Activated T-cell treated with anti-CD3 and anti-CD28 coated beads, Interleukin-2, amount 50 U/mL, for 4 hours (primary cell): Measurements from ENCODE around the gene DHX15. TPM values are rescaled to one million over a fixed set of nuclear protein-coding genes. Genes with fewer than 3 reads are reported as not detected.

Experiments used
- ATAC-seq, 2 donors: fragments of 200-7000 bp; cut with Tn5 transposase; one replicate each; pipeline ENCODE4 v1.10.0; 2021
- DNase-seq: peaks from one replicate; pipeline ENCODE4 v3.0.0-alpha.2; 2020
- H3K27me3 Mint-ChIP-seq: one replicate; pipeline ENCODE4 v1.8.0; 2021; ENCODE audit warnings: low read depth, mixed read lengths
- H3K36me3 Mint-ChIP-seq: one replicate; pipeline ENCODE4 v1.8.0; 2022; ENCODE audit warnings: mixed read lengths; ENCODE audit not compliant: insufficient read depth
- H3K4me1 Mint-ChIP-seq: one replicate; pipeline ENCODE4 v1.8.0; 2021; ENCODE audit warnings: low read depth, mixed read lengths
- H3K4me3 Mint-ChIP-seq: one replicate; pipeline ENCODE4 v1.8.0; 2021; ENCODE audit warnings: mild to moderate bottlenecking, moderate library complexity, mixed read lengths
- H3K9me3 Mint-ChIP-seq: one replicate; pipeline ENCODE4 v1.8.0; 2021; ENCODE audit warnings: mixed read lengths
- total RNA-seq, 3 donors: library from RNA; stranded (reverse); gene quantifications; one replicate each; pipeline ENCODE4 v1.2.1, GENCODE V29; 2021

DHX15 gene
- total RNA-seq, 3 donors from 2014 or later, result 235 to 268 (median 261) TPM

- Mint-ChIP-seq H3K4me1 (peaks cover 76% of the 10 kb centered on the region), H3K9me3 (no peaks in the 10 kb centered on the region), H3K36me3 (peaks cover 54% of the 10 kb centered on the region), H3K4me3 (peak overlapping the region; percentile 6), H3K27me3 (no peaks in the 10 kb centered on the region)
- no peak for ATAC-seq
- no peak for DNase-seq
Measured at GRCh38 chr4:24569662-24570061, 14.7 kb downstream of the DHX15 start.

DNA sequence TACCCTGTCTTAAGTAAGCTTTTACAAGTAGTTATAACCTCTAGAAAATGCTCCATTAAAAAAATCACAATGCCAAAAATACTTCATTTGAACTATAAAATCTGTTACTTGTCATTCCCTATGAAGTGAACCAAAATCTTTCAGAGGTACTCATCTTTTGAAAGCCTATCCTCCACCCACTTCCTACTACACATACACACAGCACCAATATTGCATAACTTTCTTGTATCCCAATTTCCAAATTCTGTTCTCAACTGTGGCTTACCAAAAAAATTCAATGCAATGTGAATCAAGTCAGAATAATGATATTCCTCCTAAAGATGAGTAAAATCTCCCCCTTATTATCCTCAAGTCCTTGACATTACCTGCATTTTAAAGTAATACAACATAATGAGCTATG is 15.9 kb downstream of the DHX15 start:
- ATAC-seq, result no peak
- no peak overlapping the region for H3K4me3 Mint-ChIP-seq
- DNase-seq, result no peak
- no peaks in the 10 kb centered on the region for H3K9me3 Mint-ChIP-seq
- H3K4me1 Mint-ChIP-seq, result peaks cover 78% of the 10 kb centered on the region
- H3K36me3 Mint-ChIP-seq, result peaks cover 51% of the 10 kb centered on the region
- no peaks in the 10 kb centered on the region for H3K27me3 Mint-ChIP-seq

DNA sequence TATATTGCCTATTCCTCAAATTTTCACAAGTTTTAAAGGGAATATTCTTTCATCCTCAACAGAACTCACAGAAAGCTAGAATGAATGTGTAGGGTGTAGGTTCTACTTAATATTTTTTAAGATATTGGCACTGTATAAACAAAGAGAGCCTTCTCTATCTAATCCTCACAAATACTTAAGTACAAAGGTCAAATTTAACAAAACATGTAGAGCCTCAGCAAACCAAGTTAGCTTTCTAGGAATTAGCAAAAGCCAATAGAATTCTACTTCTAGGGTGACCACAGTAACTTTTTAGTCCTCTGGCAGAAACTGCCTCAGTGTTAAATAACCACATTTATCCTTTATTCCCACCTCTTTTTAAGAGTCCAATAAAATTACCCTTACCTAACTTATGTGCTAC is 19.3 kb downstream of the DHX15 start:
- Mint-ChIP-seq H3K27me3 (no peaks in the 10 kb centered on the region), H3K4me3 (no peak overlapping the region), H3K9me3 (peaks cover 3% of the 10 kb centered on the region), H3K4me1 (peaks cover 66% of the 10 kb centered on the region), H3K36me3 (peaks cover 50% of the 10 kb centered on the region)
- DNase-seq (no peak), ATAC-seq (no peak)

DNA sequence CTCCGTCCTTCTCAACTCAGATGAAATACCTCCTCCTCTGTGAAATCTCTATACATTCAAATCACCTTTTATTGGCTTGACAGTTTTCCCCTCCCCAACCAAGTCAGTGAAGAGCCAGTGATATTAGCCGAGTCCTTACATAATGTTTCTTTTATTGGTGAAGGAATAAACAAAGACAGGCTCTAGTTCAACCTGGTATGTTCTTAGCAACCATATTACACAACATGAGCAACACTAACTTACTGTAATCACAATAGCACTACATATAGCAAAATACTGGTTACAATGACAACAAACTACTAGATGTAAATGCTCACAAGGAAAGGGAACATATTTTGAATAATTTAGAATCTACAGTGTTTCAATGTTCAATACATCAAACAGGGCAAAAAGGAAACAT is 19.9 kb downstream of the DHX15 start:
- Mint-ChIP-seq H3K27me3 (no peaks in the 10 kb centered on the region), H3K9me3 (peaks cover 3% of the 10 kb centered on the region), H3K36me3 (peaks cover 44% of the 10 kb centered on the region), H3K4me3 (peak overlapping the region; percentile 33), H3K4me1 (peaks cover 65% of the 10 kb centered on the region)
- ATAC-seq, result no peak
- no peak for DNase-seq

- Mint-ChIP-seq H3K4me1 (peaks cover 72% of the 10 kb centered on the region), H3K36me3 (peaks cover 38% of the 10 kb centered on the region), H3K9me3 (peaks cover 3% of the 10 kb centered on the region), H3K27me3 (no peaks in the 10 kb centered on the region), H3K4me3 (no peak overlapping the region)
- no peak for ATAC-seq
- DNase-seq, result no peak
Measured at GRCh38 chr4:24561438-24562139, 22.8 kb downstream of the DHX15 start.

DNA sequence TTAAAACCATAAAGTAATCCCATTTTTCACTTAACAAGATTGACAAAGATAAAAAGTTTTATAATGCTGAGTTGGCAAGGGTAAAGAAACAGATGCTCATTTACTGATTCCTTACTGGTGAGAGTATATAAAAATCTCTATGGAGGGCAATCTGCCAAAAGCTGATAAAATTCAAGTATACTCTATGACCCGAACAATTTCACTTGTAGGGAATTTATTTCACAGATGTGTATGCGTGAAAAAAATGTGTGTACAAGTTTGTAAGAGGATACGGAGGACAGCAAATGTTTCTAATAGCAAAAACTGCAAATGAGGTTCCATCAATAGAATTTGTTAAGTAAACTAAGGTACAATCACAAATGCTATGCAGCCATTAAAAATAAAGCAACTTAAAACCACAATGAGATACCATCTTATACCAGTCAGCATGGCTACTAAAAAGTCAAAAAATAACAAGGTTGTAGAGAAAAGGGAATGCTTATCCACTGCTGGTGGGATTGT is 23.4 kb downstream of the DHX15 start:
- DNase-seq (no peak), ATAC-seq (no peak)
- Mint-ChIP-seq H3K4me3 (no peak overlapping the region), H3K36me3 (peaks cover 42% of the 10 kb centered on the region), H3K27me3 (no peaks in the 10 kb centered on the region), H3K9me3 (peaks cover 3% of the 10 kb centered on the region), H3K4me1 (peaks cover 75% of the 10 kb centered on the region)

DNA sequence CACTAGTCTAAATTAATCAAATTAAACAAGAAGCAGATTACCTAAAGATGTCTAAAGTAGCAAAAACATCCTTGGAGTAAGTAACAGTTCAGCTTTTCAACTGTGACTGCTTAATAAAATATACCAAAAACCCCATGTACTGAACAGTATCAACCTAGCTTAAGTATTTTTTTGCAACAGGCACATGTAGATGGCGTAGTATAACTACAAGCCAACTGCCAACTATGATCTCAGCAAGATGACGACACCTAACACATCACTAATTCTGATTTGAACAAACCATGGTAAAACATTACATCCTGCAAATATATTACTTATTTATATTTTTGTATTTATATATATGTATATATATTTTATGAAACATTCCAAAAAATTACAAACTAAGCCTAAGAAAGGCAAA is 24.5 kb downstream of the DHX15 start:
- no peaks in the 10 kb centered on the region for H3K27me3 Mint-ChIP-seq
- ATAC-seq (no peak), DNase-seq (no peak)
- no peak overlapping the region for H3K4me3 Mint-ChIP-seq
- H3K4me1 Mint-ChIP-seq, result peaks cover 71% of the 10 kb centered on the region
- H3K9me3 Mint-ChIP-seq, result peaks cover 3% of the 10 kb centered on the region
- peaks cover 41% of the 10 kb centered on the region for H3K36me3 Mint-ChIP-seq

- H3K9me3 Mint-ChIP-seq, result peaks cover 3% of the 10 kb centered on the region
- H3K4me3 Mint-ChIP-seq, result no peak overlapping the region
- ATAC-seq (no peak), DNase-seq (no peak)
- H3K36me3 Mint-ChIP-seq, result peaks cover 38% of the 10 kb centered on the region
- H3K4me1 Mint-ChIP-seq, result peaks cover 65% of the 10 kb centered on the region
- no peaks in the 10 kb centered on the region for H3K27me3 Mint-ChIP-seq
Measured at GRCh38 chr4:24559032-24559821, 25.1 kb downstream of the DHX15 start.

DNA sequence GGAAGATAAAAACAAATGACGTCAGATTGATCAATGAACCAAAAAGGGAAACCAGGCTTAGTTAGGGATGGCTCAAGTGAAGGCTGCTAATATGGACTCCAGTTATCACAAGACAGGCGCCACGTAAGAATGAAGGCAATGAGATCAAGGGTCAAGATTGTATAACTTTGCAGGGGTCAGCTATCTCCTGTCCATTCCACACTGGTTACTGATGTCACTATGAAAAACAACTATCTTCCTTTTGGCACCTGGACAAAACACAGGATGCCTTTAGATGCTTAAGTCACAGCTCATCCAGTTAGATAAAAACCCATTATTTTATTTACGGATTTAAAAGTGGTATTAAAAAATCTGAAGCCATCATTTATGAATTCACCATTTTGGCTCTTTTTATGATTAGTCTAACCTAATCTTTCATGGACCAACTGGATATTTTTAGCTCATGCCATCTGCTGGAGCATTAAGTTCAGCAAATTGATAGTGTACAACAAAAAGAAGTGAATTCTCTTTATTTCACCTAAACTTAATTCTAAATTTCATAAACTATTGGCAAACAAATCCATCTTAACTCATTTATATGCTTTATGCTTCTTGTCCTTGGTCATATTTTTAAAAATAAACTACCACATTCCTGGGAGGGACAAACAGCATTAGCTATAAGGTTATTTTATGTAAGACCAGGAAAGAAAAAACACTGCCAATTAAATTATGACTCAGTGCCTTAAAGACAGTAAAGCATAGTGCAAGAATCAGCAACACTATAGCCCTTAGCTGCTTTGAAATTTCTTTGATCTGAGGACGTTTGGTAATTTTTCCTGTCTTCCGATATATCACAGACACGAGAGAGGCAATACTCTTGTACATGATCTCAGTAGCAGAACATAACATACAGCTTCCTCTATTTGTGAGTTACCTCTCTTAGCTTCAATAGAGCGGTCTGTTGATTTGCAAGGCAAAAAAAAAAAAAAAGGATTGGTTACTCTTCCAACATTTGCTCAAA is 27.0 kb downstream of the DHX15 start:
- Mint-ChIP-seq H3K27me3 (no peaks in the 10 kb centered on the region), H3K36me3 (peaks cover 38% of the 10 kb centered on the region), H3K4me1 (peaks cover 59% of the 10 kb centered on the region), H3K9me3 (peaks cover 3% of the 10 kb centered on the region), H3K4me3 (peak overlapping the region; percentile 53)
- ATAC-seq (peak; percentile 67 to 72), DNase-seq (no peak)

- Mint-ChIP-seq H3K27me3 (no peaks in the 10 kb centered on the region), H3K4me1 (peaks cover 35% of the 10 kb centered on the region), H3K4me3 (no peak overlapping the region), H3K36me3 (peaks cover 35% of the 10 kb centered on the region), H3K9me3 (no peaks in the 10 kb centered on the region)
- no peak for DNase-seq
- no peak for ATAC-seq
Measured at GRCh38 chr4:24551492-24552289, 32.7 kb downstream of the DHX15 start.

- ATAC-seq (no peak), DNase-seq (no peak)
- H3K9me3 Mint-ChIP-seq, result no peaks in the 10 kb centered on the region
- peaks cover 29% of the 10 kb centered on the region for H3K4me1 Mint-ChIP-seq
- no peak overlapping the region for H3K4me3 Mint-ChIP-seq
- no peaks in the 10 kb centered on the region for H3K27me3 Mint-ChIP-seq
- peaks cover 32% of the 10 kb centered on the region for H3K36me3 Mint-ChIP-seq
Measured at GRCh38 chr4:24550441-24551175, 33.7 kb downstream of the DHX15 start.

- no peak overlapping the region for H3K4me3 Mint-ChIP-seq
- H3K27me3 Mint-ChIP-seq, result no peaks in the 10 kb centered on the region
- no peaks in the 10 kb centered on the region for H3K9me3 Mint-ChIP-seq
- DNase-seq (no peak), ATAC-seq (no peak)
- peaks cover 30% of the 10 kb centered on the region for H3K36me3 Mint-ChIP-seq
- H3K4me1 Mint-ChIP-seq, result peaks cover 44% of the 10 kb centered on the region
Measured at GRCh38 chr4:24547979-24548378, 36.4 kb downstream of the DHX15 start.
